ENCODE data around the gene CAV2. TPM values are rescaled to one million over a fixed set of nuclear protein-coding genes. Genes with fewer than 3 reads are reported as not detected.

The CAV2 gene
- total RNA-seq, 2 donors from 2014 or later, result 23.2 to 49.6 TPM

- H3K27ac ChIP-seq, result no peak overlapping the region
- H3K4me3 ChIP-seq, result no peak overlapping the region
- no peaks in the 10 kb centered on the region for H3K9me3 ChIP-seq
- TF ChIP-seq POLR2AphosphoS5 (IDR thresholded peaks at IDR 0.05), result no peak
- TF ChIP-seq CTCF (IDR thresholded peaks at IDR 0.05), result no peak
- no peak for TF ChIP-seq POLR2A (IDR thresholded peaks at IDR 0.05)
- no peaks in the 10 kb centered on the region for H3K36me3 ChIP-seq
- H3K4me1 ChIP-seq (replicated peaks), result no peaks in the 10 kb centered on the region
- WGBS, result 63% methylated on average over 2 of the region's 2 CpGs
- H3K27me3 ChIP-seq (replicated peaks; ENCODE audit: insufficient read depth), result no peaks in the 10 kb centered on the region
- no peak for DNase-seq (ENCODE audit: low spot score)
- intact Hi-C loops (cut with DNase I), result no loop called here
Observed at GRCh38 chr7:116543664-116544063, 44.1 kb downstream of the CAV2 start.

GRCh38 chr7:116544487-116544886 lies 44.9 kb downstream of the CAV2 start:
- H3K27me3 ChIP-seq (replicated peaks; ENCODE audit: insufficient read depth), result no peaks in the 10 kb centered on the region
- no peaks in the 10 kb centered on the region for H3K9me3 ChIP-seq
- H3K4me1 ChIP-seq (replicated peaks), result no peaks in the 10 kb centered on the region
- H3K27ac ChIP-seq, result no peak overlapping the region
- TF ChIP-seq POLR2A (IDR thresholded peaks at IDR 0.05) (no peak), CTCF (IDR thresholded peaks at IDR 0.05) (no peak), POLR2AphosphoS5 (IDR thresholded peaks at IDR 0.05) (no peak)
- H3K4me3 ChIP-seq, result no peak overlapping the region
- 81% methylated on average over 1 of the region's 1 CpG for WGBS
- DNase-seq (ENCODE audit: low spot score), result no peak
- intact Hi-C loops (cut with DNase I), result no loop called here
- H3K36me3 ChIP-seq, result no peaks in the 10 kb centered on the region

- 70% methylated on average over 6 of the region's 6 CpGs for WGBS
- DNase-seq (ENCODE audit: low spot score), result no peak
- Histone ChIP-seq H3K36me3 (no peaks in the 10 kb centered on the region), H3K9me3 (no peaks in the 10 kb centered on the region), H3K27me3 (replicated peaks; ENCODE audit: insufficient read depth) (no peaks in the 10 kb centered on the region), H3K4me1 (replicated peaks) (no peaks in the 10 kb centered on the region), H3K4me3 (no peak overlapping the region), H3K27ac (no peak overlapping the region)
- TF ChIP-seq CTCF (IDR thresholded peaks at IDR 0.05) (no peak), POLR2AphosphoS5 (IDR thresholded peaks at IDR 0.05) (no peak), POLR2A (IDR thresholded peaks at IDR 0.05) (no peak)
- intact Hi-C loops (cut with DNase I), result no loop called here
Observed at GRCh38 chr7:116545411-116545993, 46.0 kb downstream of the CAV2 start.

- Histone ChIP-seq H3K36me3 (no peaks in the 10 kb centered on the region), H3K9me3 (no peaks in the 10 kb centered on the region), H3K4me3 (no peak overlapping the region), H3K27me3 (replicated peaks; ENCODE audit: insufficient read depth) (no peaks in the 10 kb centered on the region), H3K4me1 (replicated peaks) (no peaks in the 10 kb centered on the region), H3K27ac (no peak overlapping the region)
- intact Hi-C loops (cut with DNase I), result no loop called here
- TF ChIP-seq POLR2AphosphoS5 (IDR thresholded peaks at IDR 0.05), result no peak
- TF ChIP-seq POLR2A (IDR thresholded peaks at IDR 0.05), result no peak
- no peak for TF ChIP-seq CTCF (IDR thresholded peaks at IDR 0.05)
- no peak for DNase-seq (ENCODE audit: low spot score)
- 85% methylated on average over 11 of the region's 11 CpGs for WGBS
Observed at GRCh38 chr7:116546054-116546453, 46.5 kb downstream of the CAV2 start.

GRCh38 chr7:116546916-116547315 lies 47.4 kb downstream of the CAV2 start:
- intact Hi-C loops (cut with DNase I), result no loop called here
- TF ChIP-seq POLR2A (IDR thresholded peaks at IDR 0.05) (no peak), CTCF (IDR thresholded peaks at IDR 0.05) (no peak), POLR2AphosphoS5 (IDR thresholded peaks at IDR 0.05) (no peak)
- WGBS, result 85% methylated on average over 1 of the region's 1 CpG
- H3K4me3 ChIP-seq, result no peak overlapping the region
- no peaks in the 10 kb centered on the region for H3K36me3 ChIP-seq
- H3K4me1 ChIP-seq (replicated peaks), result no peaks in the 10 kb centered on the region
- DNase-seq (ENCODE audit: low spot score), result no peak
- H3K27ac ChIP-seq, result no peak overlapping the region
- H3K27me3 ChIP-seq (replicated peaks; ENCODE audit: insufficient read depth), result no peaks in the 10 kb centered on the region
- H3K9me3 ChIP-seq, result no peaks in the 10 kb centered on the region
